ENCODE measurements around the gene SLC12A9. TPM values are rescaled to one million over a fixed set of nuclear protein-coding genes. Genes with fewer than 3 reads are reported as not detected.
"Not testable (repeated sequence)": the region's sequence is repeated elsewhere in the genome, so short reads cannot be mapped to it uniquely, and the experiment has no call there.

SLC12A9 gene
- total RNA-seq, 1 donor from 2014 or later = 30.2 TPM

GRCh38 chr7:100824499-100825214 lies 27.9 kb upstream of the SLC12A9 start:
- DNase-seq (ENCODE audit: extremely low read depth, low read depth, low spot score) = no peak

GRCh38 chr7:100825215-100825671 lies 27.3 kb upstream of the SLC12A9 start:
- DNase-seq (ENCODE audit: extremely low read depth, low read depth, low spot score) = no peak

- no peak for DNase-seq (ENCODE audit: extremely low read depth, low read depth, low spot score)
Measured at GRCh38 chr7:100825751-100826513, 26.6 kb upstream of the SLC12A9 start.

DNA sequence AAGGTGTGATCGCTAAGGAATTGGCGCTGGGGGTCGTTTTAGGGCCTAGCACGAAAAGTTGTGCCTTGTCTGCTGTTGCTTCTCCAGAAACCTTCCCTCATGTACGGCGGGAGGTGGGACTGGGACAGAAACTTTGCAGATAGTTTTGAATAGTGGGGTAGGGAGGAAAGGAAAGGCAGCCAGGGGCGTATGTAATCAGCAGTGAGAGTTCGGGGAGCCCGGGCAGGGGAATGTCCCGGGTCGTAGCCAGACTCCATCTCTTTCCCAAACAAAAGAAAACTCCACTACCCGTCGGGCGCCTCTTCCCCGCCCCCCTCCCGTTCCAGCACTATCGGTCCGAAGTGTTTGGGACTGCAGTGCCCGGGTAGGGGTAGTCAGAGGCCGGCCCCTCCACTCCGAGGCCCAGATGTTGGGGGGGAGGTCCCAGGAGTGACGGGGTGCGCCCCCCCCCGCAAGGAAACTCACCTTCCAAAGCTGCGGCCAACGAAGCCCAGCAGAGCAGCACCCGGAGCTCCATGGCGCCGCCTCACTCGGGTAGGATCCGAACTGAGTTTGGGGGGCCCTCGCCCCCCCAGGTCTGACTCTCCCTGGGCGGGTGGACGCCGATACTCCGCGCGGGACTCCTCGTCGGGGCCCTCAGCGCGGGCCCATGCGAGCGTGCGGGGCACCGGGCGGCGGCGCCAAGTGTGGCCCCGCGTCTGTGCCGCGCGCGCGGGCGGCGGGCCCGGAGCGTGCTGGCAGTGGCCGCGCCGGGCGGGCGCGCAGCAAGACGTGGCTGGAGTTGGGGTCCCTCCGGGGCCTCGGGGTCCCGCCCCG lies 25.8 kb upstream of the SLC12A9 start:
- DNase-seq (ENCODE audit: extremely low read depth, low read depth, low spot score) = no peak

DNA sequence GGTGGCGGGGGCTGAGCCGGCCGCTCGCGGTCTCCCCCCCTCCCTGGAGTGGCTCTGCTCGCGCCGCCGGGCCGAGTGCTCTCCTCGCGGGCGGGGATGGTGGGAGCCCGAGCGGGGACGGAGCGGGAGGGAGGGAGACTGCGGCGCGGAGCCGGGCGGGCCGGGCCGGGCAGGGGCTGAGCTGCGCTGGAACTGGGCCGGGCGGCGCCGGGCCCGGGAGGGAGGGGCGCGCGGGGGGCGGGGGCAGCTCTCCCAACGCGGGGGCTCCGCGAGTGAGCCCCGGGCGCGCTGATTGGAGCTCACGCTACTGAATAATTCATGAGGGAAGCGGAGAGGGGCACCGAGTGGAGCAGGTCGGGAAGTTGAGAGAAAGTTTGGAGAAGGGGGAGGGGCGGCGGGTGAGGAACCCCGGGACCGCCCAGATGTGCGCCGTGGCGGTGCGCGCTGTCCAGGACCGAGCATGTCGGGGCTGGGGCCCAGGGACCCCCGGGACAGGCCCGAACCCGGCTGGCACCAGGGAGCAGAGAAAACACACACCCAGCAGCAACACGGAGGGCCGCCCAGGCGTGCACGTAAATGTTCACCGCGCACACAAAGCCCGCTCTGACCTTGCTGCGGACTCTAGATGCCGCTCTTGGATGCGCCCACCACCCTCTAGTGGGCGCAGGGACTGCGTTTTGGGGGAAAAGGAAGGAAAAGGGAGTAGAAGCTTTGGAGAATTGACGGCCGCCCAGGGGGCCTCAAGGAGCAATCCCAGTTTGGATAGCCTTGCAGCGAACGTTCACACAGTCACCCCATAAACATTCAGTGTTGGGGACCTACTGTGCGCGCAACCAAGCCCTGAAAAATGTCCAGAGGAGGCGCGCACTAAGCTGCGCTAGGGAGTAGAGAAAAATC lies 24.9 kb upstream of the SLC12A9 start, which contains the start of gene EPHB4:
Gene EPHB4, minus strand, starts transcription at position 194 of the 897 bp plus-strand sequence. CDS start 493 bp downstream, outside the sequence.
- no peak for DNase-seq (ENCODE audit: extremely low read depth, low read depth, low spot score)

- peak; percentile 82 for DNase-seq (ENCODE audit: extremely low read depth, low read depth, low spot score)
Measured at GRCh38 chr7:100829150-100829716, 23.3 kb upstream of the SLC12A9 start.

DNA sequence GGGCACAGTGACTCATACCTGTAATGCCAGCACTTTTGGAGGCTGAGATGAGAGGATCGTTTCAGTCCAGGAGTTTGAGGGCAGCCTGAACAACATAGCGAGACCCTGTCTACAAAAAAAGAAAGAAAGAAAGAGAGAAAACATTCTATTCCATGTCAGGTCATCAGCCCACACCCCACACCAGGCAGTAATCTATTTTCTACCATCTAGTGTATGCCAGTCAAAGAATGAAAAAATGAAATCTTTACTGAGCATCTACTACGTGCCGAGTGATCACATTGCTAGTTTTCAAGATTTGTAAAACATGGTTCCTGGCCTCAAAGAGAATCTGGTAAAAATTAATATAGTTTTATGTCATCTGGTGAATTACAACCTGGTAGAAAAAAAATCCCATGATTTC lies 22.1 kb upstream of the SLC12A9 start:
- DNase-seq (ENCODE audit: extremely low read depth, low read depth, low spot score) = no peak

GRCh38 chr7:100832281-100832633 lies 20.3 kb upstream of the SLC12A9 start:
- no peak for DNase-seq (ENCODE audit: extremely low read depth, low read depth, low spot score)

GRCh38 chr7:100835903-100836811 lies 16.4 kb upstream of the SLC12A9 start:
- DNase-seq (ENCODE audit: extremely low read depth, low read depth, low spot score) = no peak

GRCh38 chr7:100836812-100837098 lies 15.8 kb upstream of the SLC12A9 start:
- DNase-seq (ENCODE audit: extremely low read depth, low read depth, low spot score) = no peak

DNA sequence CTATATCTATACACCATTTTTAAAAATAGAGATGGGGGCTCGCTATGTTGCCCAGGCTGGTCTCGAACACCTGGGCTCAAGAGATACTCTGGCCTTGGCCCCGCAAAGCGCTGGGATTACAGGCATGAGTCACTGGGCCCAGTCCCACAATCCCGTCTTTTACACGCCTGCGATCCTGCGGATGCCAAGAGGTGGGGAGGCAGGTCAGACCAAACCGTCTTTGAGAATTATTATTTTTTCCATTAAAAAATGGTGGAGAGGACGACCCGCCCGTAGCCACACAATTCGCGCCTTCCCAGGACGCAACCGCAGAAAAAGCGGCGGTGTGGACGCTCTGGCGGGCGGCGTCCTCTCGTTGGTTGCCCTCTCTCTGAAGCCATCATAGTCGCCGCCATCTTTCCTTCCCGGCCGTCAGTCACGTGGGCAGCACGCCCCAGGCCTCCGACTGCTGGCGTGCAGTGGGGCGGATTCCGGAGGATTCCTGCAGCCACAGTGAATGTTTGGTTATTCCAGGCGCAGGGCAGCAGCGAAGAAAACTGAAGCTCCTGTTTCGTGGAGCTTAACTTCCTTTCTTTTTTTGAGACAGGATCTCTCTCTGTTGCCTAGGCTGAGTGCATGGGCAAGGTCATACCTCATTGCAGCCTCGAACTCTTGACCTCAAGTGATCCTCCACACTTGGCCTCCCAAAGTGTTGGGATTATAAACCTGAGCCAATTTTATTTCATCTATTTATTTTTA lies 15.2 kb upstream of the SLC12A9 start:
- DNase-seq (ENCODE audit: extremely low read depth, low read depth, low spot score) = no peak

GRCh38 chr7:100839361-100839760 lies 13.2 kb upstream of the SLC12A9 start:
- no peak for DNase-seq (ENCODE audit: extremely low read depth, low read depth, low spot score)

DNA sequence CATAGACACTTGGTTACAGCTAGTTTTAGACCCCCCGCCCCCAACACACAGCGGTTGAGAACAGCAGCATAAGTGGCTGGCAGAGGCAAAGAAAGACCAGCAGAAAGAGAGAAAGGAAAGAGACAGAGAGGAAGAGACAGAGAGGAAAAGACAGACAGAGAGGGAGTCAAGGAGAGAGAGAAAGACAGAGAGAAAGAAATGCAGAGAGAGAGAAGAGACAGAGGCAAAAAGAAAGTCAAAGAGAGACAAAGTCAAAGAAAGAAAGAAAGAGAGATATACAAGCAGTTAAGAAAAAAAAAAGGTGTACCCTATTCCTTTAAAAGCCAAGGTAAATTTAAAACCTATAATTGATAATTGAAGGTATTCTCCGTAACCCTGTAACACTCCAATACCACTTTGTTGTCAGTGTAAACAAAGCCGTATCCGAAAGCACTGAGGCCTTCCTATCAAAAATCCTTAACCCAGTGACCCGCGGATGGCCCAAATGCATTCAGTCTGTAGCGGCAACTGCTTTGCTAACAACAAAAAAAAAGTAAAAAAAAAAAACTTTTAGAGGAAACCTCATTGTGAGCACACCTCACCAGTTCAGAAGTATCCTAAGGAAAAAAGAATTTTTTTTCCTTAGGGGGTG lies 11.9 kb upstream of the SLC12A9 start:
- DNase-seq (ENCODE audit: extremely low read depth, low read depth, low spot score) = no peak

GRCh38 chr7:100847360-100847759 lies 5.2 kb upstream of the SLC12A9 start:
- DNase-seq (ENCODE audit: extremely low read depth, low read depth, low spot score) = no peak

- DNase-seq (ENCODE audit: extremely low read depth, low read depth, low spot score) = no peak
Measured at GRCh38 chr7:100854146-100854895, 1.8 kb downstream of the SLC12A9 start.

DNA sequence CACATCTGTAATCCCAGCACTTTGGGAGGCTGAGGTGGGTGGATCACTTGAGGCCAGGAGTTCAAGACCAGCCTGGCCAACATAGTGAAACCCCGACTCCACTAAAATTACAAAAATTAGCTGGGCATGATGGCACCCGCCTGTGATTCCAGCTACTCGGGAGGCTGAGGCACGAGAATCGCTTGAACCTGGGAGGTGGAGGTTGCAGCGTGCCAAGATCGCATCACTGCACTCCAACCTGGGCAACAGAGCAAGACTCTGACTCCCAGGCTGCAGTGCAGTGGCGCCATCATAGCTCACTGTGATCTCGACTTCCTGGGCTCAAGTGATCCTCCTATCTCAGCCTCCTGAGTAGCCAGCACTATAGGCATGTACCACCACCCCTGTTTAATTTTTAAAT lies 2.4 kb downstream of the SLC12A9 start:
- not testable (repeated sequence) for DNase-seq (ENCODE audit: extremely low read depth, low read depth, low spot score)

GRCh38 chr7:100855515-100855914 lies 3.0 kb downstream of the SLC12A9 start:
- DNase-seq (ENCODE audit: extremely low read depth, low read depth, low spot score) = no peak

All from glomerular endothelial cell (primary cell).